Fibroblast of mammary gland (primary cell): ENCODE data around the gene ARHGAP40.

ENCODE experiments used
- DNase-seq: peaks from one replicate; pipeline ENCODE4 v3.0.0-alpha.2; 2010; ENCODE audit warnings: low read depth
- H3K4me3 ChIP-seq: 2 replicates; pipeline ENCODE4 v1.5.1; 2011; ENCODE audit warnings: low read depth, mild to moderate bottlenecking, low read length, moderate library complexity; ENCODE audit not compliant: control insufficient read depth
- CTCF ChIP-seq: conservative IDR thresholded peaks from 2 replicates; pipeline ENCODE4 v1.5.1; 2011; ENCODE audit warnings: low read depth, low read length, inconsistent platforms; ENCODE audit not compliant: control insufficient read depth, insufficient read depth

Gene ARHGAP40

GRCh38 chr20:38628580-38629470 lies 27.2 kb downstream of the ARHGAP40 start:
- no peak for TF ChIP-seq CTCF
- DNase-seq, result no peak
- H3K4me3 ChIP-seq, result no peak overlapping the region

- no peak for TF ChIP-seq CTCF
- DNase-seq, result no peak
- H3K4me3 ChIP-seq, result no peak overlapping the region
Observed at GRCh38 chr20:38629979-38630378, 28.4 kb downstream of the ARHGAP40 start.

GRCh38 chr20:38630727-38631126 lies 29.1 kb downstream of the ARHGAP40 start:
- TF ChIP-seq CTCF, result no peak
- no peak for DNase-seq
- H3K4me3 ChIP-seq, result no peak overlapping the region

GRCh38 chr20:38631155-38632022 lies 29.8 kb downstream of the ARHGAP40 start:
- H3K4me3 ChIP-seq, result no peak overlapping the region
- DNase-seq, result peak; percentile 14
- TF ChIP-seq CTCF, result no peak

- H3K4me3 ChIP-seq, result no peak overlapping the region
- DNase-seq, result peak; percentile 49
- peak; percentile 81 for TF ChIP-seq CTCF
Observed at GRCh38 chr20:38633577-38634093, 32.0 kb downstream of the ARHGAP40 start.

- no peak overlapping the region for H3K4me3 ChIP-seq
- DNase-seq, result peak; percentile 76
- no peak for TF ChIP-seq CTCF
Observed at GRCh38 chr20:38635721-38636288, 34.2 kb downstream of the ARHGAP40 start.
